KMS-11 (cell line): Measurements from ENCODE around the gene CD2.

Experiments used
- H2AFZ ChIP-seq: fragments of 200-600 bp; sonication (generic); 2 replicates; pipeline ENCODE4 v1.6.1; 2016; ENCODE audit warnings: antibody characterized with exemption, mixed run types, low read depth
- H3K27ac ChIP-seq: fragments of 200-600 bp; sonication (generic); 2 replicates; pipeline ENCODE4 v1.6.1; 2016; ENCODE audit warnings: mild to moderate bottlenecking, mixed run types
- H3K27me3 ChIP-seq: fragments of 200-600 bp; sonication (generic); 2 replicates; pipeline ENCODE4 v1.6.1; 2017; ENCODE audit warnings: mild to moderate bottlenecking, low read depth, mixed run types, moderate library complexity; ENCODE audit not compliant: insufficient read depth
- H3K36me3 ChIP-seq: fragments of 200-600 bp; sonication (generic); 2 replicates; pipeline ENCODE4 v1.6.1; 2017; ENCODE audit warnings: mild to moderate bottlenecking, mixed run types; ENCODE audit not compliant: insufficient read depth
- H3K4me1 ChIP-seq: fragments of 200-600 bp; sonication (generic); 2 replicates; pipeline ENCODE4 v1.6.1; 2016; ENCODE audit warnings: mild to moderate bottlenecking, low read depth, mixed run types; ENCODE audit not compliant: poor library complexity, severe bottlenecking
- H3K4me2 ChIP-seq: fragments of 200-600 bp; sonication (generic); 2 replicates; pipeline ENCODE4 v1.7.0; 2016; ENCODE audit warnings: mild to moderate bottlenecking, mixed run types
- H3K4me3 ChIP-seq: fragments of 200-600 bp; sonication (generic); IDR thresholded peaks from 2 replicates; pipeline ENCODE4 v1.6.1; 2017; ENCODE audit warnings: low read depth, low read length, mixed read lengths; ENCODE audit not compliant: insufficient read depth
- H3K79me2 ChIP-seq: fragments of 200-600 bp; sonication (generic); 2 replicates; pipeline ENCODE4 v1.6.1; 2016; ENCODE audit warnings: low read depth, mixed run types; ENCODE audit not compliant: insufficient read depth
- H3K9ac ChIP-seq: fragments of 200-600 bp; sonication (generic); 2 replicates; pipeline ENCODE4 v1.6.1; 2016; ENCODE audit warnings: mild to moderate bottlenecking, mixed run types
- H4K20me1 ChIP-seq: fragments of 200-600 bp; sonication (generic); 2 replicates; pipeline ENCODE4 v1.6.1; 2016; ENCODE audit warnings: mild to moderate bottlenecking, mixed run types; ENCODE audit not compliant: insufficient read depth
- TF ChIP-seq, protein P1 (sequence below): fragments of 200-600 bp; sonication (generic); conservative IDR thresholded peaks from 2 replicates; pipeline ENCODE4 v1.6.1; 2017; ENCODE audit warnings: low read depth, mild to moderate bottlenecking, antibody characterized with exemption, low read length, moderate library complexity, mixed read lengths

Gene CD2

DNA sequence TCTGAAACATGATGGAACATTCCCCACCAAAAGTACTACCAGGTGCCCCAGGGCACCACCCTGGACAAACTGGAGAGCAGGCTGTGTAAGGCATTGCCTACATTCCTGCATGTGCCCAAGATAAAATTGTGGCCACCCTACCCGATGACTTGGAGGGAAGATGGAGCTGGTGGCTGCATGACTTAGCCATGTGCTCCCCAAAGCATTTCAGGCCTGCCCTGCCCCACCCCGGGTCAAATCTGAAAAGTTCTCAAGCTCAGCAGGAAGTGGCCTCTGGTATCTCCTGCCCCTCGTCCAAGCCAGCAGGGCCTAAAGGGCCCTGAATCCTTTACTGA is 8.5 kb downstream of the CD2 start:
- Histone ChIP-seq H2AFZ (peak overlapping the region; percentile 74), H3K4me1 (peaks cover 59% of the 10 kb centered on the region), H3K27ac (peak overlapping the region; percentile 96), H3K27me3 (no peaks in the 10 kb centered on the region), H3K36me3 (no peaks in the 10 kb centered on the region), H4K20me1 (no peaks in the 10 kb centered on the region), H3K4me3 (no peak overlapping the region), H3K79me2 (no peaks in the 10 kb centered on the region), H3K9ac (peak overlapping the region; percentile 30; the same call in 1 of the 2 replicates), H3K4me2 (peak overlapping the region; percentile 42; the same call in 1 of the 2 replicates)
- TF ChIP-seq, protein P1, sequence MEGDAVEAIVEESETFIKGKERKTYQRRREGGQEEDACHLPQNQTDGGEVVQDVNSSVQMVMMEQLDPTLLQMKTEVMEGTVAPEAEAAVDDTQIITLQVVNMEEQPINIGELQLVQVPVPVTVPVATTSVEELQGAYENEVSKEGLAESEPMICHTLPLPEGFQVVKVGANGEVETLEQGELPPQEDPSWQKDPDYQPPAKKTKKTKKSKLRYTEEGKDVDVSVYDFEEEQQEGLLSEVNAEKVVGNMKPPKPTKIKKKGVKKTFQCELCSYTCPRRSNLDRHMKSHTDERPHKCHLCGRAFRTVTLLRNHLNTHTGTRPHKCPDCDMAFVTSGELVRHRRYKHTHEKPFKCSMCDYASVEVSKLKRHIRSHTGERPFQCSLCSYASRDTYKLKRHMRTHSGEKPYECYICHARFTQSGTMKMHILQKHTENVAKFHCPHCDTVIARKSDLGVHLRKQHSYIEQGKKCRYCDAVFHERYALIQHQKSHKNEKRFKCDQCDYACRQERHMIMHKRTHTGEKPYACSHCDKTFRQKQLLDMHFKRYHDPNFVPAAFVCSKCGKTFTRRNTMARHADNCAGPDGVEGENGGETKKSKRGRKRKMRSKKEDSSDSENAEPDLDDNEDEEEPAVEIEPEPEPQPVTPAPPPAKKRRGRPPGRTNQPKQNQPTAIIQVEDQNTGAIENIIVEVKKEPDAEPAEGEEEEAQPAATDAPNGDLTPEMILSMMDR, result no peak

DNA sequence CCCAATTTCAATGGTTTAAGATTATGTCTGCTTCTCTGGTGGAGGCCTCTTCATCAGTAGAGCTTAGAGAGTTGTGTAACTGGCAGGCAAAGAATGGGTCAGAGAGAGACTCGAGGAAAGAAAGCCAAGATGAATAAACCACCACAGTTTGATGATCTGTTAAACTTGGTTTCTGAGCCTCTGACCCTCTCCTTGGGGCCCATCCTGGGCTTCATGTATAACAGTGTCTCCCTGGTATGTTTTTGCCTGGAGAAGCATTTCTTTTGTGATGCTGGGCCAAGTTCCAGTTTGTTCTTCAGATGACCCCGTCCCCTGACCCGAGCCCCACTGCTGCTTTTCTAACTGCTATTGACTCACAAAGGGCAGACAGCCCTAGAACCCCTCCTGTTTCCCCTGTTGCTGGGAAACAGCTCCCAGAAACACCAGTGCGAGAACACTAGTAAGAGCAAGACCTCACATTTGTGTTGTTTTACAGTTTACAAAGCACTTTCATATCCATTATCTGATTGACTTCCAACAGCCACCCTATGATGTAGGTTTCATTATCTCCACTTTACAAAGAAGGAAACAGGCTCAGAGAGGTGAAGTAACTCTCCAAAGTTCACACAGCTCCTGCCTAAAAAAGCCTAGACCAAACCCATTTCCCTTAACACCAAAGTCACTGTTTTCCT is 9.0 kb downstream of the CD2 start:
- peak overlapping the region; percentile 30; the same call in 1 of the 2 replicates for H3K9ac ChIP-seq
- H3K4me1 ChIP-seq, result peaks cover 64% of the 10 kb centered on the region
- H3K27ac ChIP-seq, result peak overlapping the region; percentile 96
- H3K27me3 ChIP-seq, result no peaks in the 10 kb centered on the region
- H4K20me1 ChIP-seq, result no peaks in the 10 kb centered on the region
- TF ChIP-seq, protein P1, result no peak
- H3K36me3 ChIP-seq, result no peaks in the 10 kb centered on the region
- H2AFZ ChIP-seq, result peak overlapping the region; percentile 74
- peak overlapping the region; percentile 42 for H3K4me2 ChIP-seq
- H3K79me2 ChIP-seq, result no peaks in the 10 kb centered on the region
- H3K4me3 ChIP-seq, result no peak overlapping the region

DNA sequence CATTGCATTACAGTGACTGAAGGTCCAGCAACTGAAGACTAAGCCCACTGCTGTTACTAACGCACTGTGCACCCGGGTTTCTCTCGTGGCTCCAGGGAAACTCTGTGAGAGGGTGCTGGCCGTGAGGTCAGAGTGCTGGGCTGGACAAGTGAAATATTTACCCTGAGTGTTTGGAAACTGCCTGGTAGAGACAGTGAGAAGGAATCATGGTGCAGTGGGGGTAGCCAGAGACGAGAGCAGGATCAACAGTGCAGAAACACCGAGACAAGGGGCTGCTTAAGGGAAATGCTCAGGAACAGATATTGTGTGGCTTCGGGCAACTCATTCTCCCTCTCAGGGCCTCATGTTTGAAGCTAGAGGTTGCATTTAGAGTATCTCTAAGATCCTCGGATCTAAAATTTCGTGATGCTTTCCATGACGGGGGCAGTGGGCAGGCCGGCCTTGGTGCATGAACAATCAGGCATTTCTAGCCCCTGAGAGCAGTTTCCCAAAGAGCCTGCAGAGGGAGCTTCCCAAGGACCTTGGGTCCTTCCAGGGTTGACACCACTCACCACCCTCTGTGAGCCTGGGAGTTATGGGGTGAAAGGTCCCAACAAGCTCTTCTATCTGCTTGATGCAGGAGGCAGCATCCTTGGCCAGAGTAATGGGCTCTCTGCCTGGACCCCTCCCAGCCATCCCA is 9.7 kb downstream of the CD2 start:
- no peaks in the 10 kb centered on the region for H3K79me2 ChIP-seq
- H3K9ac ChIP-seq, result peak overlapping the region; percentile 30; the same call in 1 of the 2 replicates
- H3K36me3 ChIP-seq, result no peaks in the 10 kb centered on the region
- no peaks in the 10 kb centered on the region for H4K20me1 ChIP-seq
- no peaks in the 10 kb centered on the region for H3K27me3 ChIP-seq
- peak overlapping the region; percentile 74; the same call in 1 of the 2 replicates for H2AFZ ChIP-seq
- TF ChIP-seq, protein P1, result peak; percentile 58
- H3K4me1 ChIP-seq, result peaks cover 71% of the 10 kb centered on the region
- peak overlapping the region; percentile 96 for H3K27ac ChIP-seq
- H3K4me2 ChIP-seq, result peak overlapping the region; percentile 42
- no peak overlapping the region for H3K4me3 ChIP-seq

DNA sequence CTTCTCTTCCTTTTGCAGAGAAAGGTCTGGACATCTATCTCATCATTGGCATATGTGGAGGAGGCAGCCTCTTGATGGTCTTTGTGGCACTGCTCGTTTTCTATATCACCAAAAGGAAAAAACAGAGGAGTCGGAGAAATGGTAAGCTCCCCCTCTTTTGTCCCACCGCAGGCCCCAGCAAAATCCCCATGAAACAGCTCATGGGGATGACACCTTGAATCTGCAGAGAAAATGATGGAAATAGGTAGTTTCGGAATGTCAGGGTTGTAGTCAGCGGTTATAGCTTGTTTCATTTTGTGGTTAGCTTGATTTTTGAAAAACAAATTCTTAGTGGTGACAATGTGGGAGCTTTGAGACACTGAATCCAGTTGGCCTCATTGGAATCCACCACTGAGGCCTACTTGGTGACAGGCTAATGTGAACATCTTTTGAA is 10.3 kb downstream of the CD2 start:
- no peaks in the 10 kb centered on the region for H4K20me1 ChIP-seq
- H3K79me2 ChIP-seq, result no peaks in the 10 kb centered on the region
- H3K9ac ChIP-seq, result peak overlapping the region; percentile 61; the same call in 1 of the 2 replicates
- H3K4me3 ChIP-seq, result no peak overlapping the region
- TF ChIP-seq, protein P1, result 0 out of 2 replicates have a peak, but pooled peaks have one; percentile 27
- H3K4me1 ChIP-seq, result peaks cover 76% of the 10 kb centered on the region
- peak overlapping the region; percentile 32; the same call in 1 of the 2 replicates for H2AFZ ChIP-seq
- H3K27ac ChIP-seq, result peak overlapping the region; percentile 96
- H3K36me3 ChIP-seq, result no peaks in the 10 kb centered on the region
- peak overlapping the region; percentile 69 for H3K4me2 ChIP-seq
- no peaks in the 10 kb centered on the region for H3K27me3 ChIP-seq
